Trophoblast cell (in vitro differentiated cells and primary cell): ENCODE data around the gene ZNF300.
"Not testable (repeated sequence)": the region's sequence is repeated elsewhere in the genome, so short reads cannot be mapped to it uniquely, and the experiment has no call there.

ENCODE experiments used
- DNase-seq, 2 donors: peaks; one replicate each; pipeline ENCODE4 v3.0.0-alpha.2; 2016
- H2AFZ ChIP-seq: 2 replicates; pipeline ENCODE4 v1.6.1; 2013; ENCODE audit warnings: low read length, moderate library complexity, mild to moderate bottlenecking; ENCODE audit not compliant: insufficient read depth, poor library complexity
- H2AK5ac ChIP-seq: 2 replicates; pipeline ENCODE4 v1.6.1; 2013; ENCODE audit warnings: mild to moderate bottlenecking, low read length
- H2BK120ac ChIP-seq: 2 replicates; pipeline ENCODE4 v1.6.1; 2013; ENCODE audit warnings: low read length, mild to moderate bottlenecking, moderate library complexity; ENCODE audit not compliant: insufficient read depth, poor library complexity
- H2BK12ac ChIP-seq: 2 replicates; pipeline ENCODE4 v1.6.1; 2013; ENCODE audit warnings: mild to moderate bottlenecking, low read length, moderate library complexity
- H2BK5ac ChIP-seq: 2 replicates; pipeline ENCODE4 v1.6.1; 2013; ENCODE audit warnings: low read length, low read depth, moderate library complexity, mild to moderate bottlenecking; ENCODE audit not compliant: poor library complexity
- H3K14ac ChIP-seq: 2 replicates; pipeline ENCODE4 v1.6.1; 2013; ENCODE audit warnings: mild to moderate bottlenecking, low read length
- H3K18ac ChIP-seq: 2 replicates; pipeline ENCODE4 v1.6.1; 2013; ENCODE audit warnings: mild to moderate bottlenecking, low read length
- H3K23ac ChIP-seq: 2 replicates; pipeline ENCODE4 v1.6.1; 2013; ENCODE audit warnings: low read length
- H3K27ac ChIP-seq: 2 replicates; pipeline ENCODE4 v1.5.1; 2013; ENCODE audit warnings: low read depth, mild to moderate bottlenecking, inconsistent platforms, low read length, moderate library complexity
- H3K27me3 ChIP-seq: 2 replicates; pipeline ENCODE4 v1.6.1; 2013; ENCODE audit warnings: inconsistent platforms, mild to moderate bottlenecking, low read length, moderate library complexity; ENCODE audit not compliant: insufficient read depth
- H3K36me3 ChIP-seq, 2 experiments: 1 replicate in 1 of 2; 2 replicates in 1 of 2; pipeline ENCODE4 v1.6.1; 2013; ENCODE audit warnings: low read length in 2 of 2, mild to moderate bottlenecking in 2 of 2, moderate library complexity in 1 of 2; ENCODE audit not compliant: insufficient read depth in 2 of 2, control insufficient read depth in 1 of 2
- H3K4ac ChIP-seq: 2 replicates; pipeline ENCODE4 v1.6.1; 2013; ENCODE audit warnings: low read depth, mild to moderate bottlenecking, low read length, moderate library complexity
- H3K4me1 ChIP-seq, 2 experiments: 1 replicate in 1 of 2; 2 replicates in 1 of 2; pipeline ENCODE4 v1.6.1; 2013; ENCODE audit warnings: low read length in 2 of 2, mild to moderate bottlenecking in 2 of 2, moderate library complexity in 1 of 2; ENCODE audit not compliant: insufficient read depth in 2 of 2, control insufficient read depth in 1 of 2
- H3K4me2 ChIP-seq: 2 replicates; pipeline ENCODE4 v1.6.1; 2013; ENCODE audit warnings: inconsistent platforms, mild to moderate bottlenecking, low read length, moderate library complexity
- H3K4me3 ChIP-seq: 2 replicates; pipeline ENCODE4 v1.5.1; 2013; ENCODE audit warnings: mild to moderate bottlenecking, low read depth, low read length, inconsistent platforms
- H3K79me1 ChIP-seq: one replicate; pipeline ENCODE4 v1.6.1; 2013; ENCODE audit warnings: low read length
- H3K79me2 ChIP-seq: 2 replicates; pipeline ENCODE4 v1.6.1; 2013; ENCODE audit warnings: low read length, mild to moderate bottlenecking; ENCODE audit not compliant: control insufficient read depth, insufficient read depth, poor library complexity
- H3K9ac ChIP-seq: 2 replicates; pipeline ENCODE4 v1.6.1; 2013; ENCODE audit warnings: mild to moderate bottlenecking, low read length
- H3K9me3 ChIP-seq: 2 replicates; pipeline ENCODE4 v1.6.1; 2013; ENCODE audit warnings: low read depth, mild to moderate bottlenecking, control low read depth, inconsistent platforms, low read length; ENCODE audit not compliant: insufficient read depth
- H4K12ac ChIP-seq: 2 replicates; pipeline ENCODE4 v1.6.1; 2013; ENCODE audit warnings: low read depth, mild to moderate bottlenecking, low read length, moderate library complexity
- H4K8ac ChIP-seq: 2 replicates; pipeline ENCODE4 v1.6.1; 2013; ENCODE audit warnings: low read depth, mild to moderate bottlenecking, low read length, moderate library complexity
- H4K91ac ChIP-seq: one replicate; pipeline ENCODE4 v1.6.1; 2013; ENCODE audit warnings: low read depth, mild to moderate bottlenecking, low read length, moderate library complexity
- WGBS: extraction: QIAGEN DNeasy Blood & Tissue Kit; methylation state at CpG from one replicate; pipeline ENCODE4 v1.1.7; 2013; ENCODE audit warnings: missing lambda C conversion rate; ENCODE audit not compliant: insufficient read length, insufficient coverage; ENCODE audit errors: extremely low coverage; 5-methylcytosine and 5-hydroxymethylcytosine counted together

Gene ZNF300

GRCh38 chr5:150846308-150846653 is 58.5 kb downstream of the ZNF300 start, which contains the start of gene IRGM:
Gene IRGM (plus strand): TSS chr5:150846521. CDS start chr5:150848124, 1,603 bp downstream.
- H3K4me3 ChIP-seq, H3K27ac ChIP-seq, H3K18ac ChIP-seq, H3K23ac ChIP-seq, H3K14ac ChIP-seq, H3K9ac ChIP-seq, H4K8ac ChIP-seq, H3K79me2 ChIP-seq, H4K12ac ChIP-seq, H3K36me3 ChIP-seq, H3K9me3 ChIP-seq, H2AFZ ChIP-seq, H2BK120ac ChIP-seq, H2BK12ac ChIP-seq, DNase-seq, H3K79me1 ChIP-seq, H3K4ac ChIP-seq, H2AK5ac ChIP-seq, H3K4me1 ChIP-seq, H2BK5ac ChIP-seq, H3K4me2 ChIP-seq, H4K91ac ChIP-seq, H3K27me3 ChIP-seq: not testable (repeated sequence)
- no CpG with 5 or more reads among the region's 3 CpGs for WGBS

DNA sequence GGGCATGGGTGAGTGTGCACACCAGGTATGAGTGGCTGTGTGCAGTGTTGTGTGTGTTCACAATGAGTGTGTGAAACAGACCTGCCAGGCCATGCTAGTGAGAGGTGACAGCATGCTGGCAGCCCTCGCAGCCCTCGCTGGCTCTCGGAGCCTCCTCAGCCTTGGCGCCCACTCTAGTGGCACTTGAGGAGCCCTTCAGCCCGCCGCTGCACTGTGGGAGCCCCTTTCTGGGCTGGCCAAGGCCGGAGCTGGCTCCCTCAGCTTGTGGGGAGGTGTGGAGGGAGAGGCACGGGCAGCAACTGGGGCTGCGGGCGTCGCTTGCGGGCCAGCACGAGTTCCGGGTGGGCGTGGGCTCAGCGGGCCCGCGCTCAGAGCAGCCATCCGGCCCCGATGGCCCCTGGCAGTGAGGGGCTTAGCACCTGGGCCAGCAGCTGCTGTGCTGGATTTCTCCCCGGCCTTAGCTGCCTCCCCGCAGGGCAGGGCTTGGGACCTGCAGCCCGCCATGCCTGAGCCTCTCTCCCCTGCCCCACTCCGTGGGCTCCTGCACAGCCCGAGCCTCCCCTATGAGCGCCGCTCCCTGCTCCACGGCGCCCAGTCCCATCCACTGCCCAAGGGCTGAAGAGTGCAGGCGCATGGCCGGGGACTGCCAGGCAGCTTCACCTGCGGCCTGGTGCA is 59.5 kb downstream of the ZNF300 start:
- H3K4ac ChIP-seq, H3K27me3 ChIP-seq, H3K9me3 ChIP-seq, H3K9ac ChIP-seq, H3K23ac ChIP-seq, H4K91ac ChIP-seq, H2BK5ac ChIP-seq, H2AFZ ChIP-seq, H3K18ac ChIP-seq, H2BK120ac ChIP-seq, DNase-seq, H3K4me2 ChIP-seq, H3K27ac ChIP-seq, H2BK12ac ChIP-seq, H2AK5ac ChIP-seq, H3K4me1 ChIP-seq, H3K4me3 ChIP-seq, H3K79me1 ChIP-seq, H4K8ac ChIP-seq, H3K36me3 ChIP-seq, H3K14ac ChIP-seq, H4K12ac ChIP-seq, H3K79me2 ChIP-seq: not testable (repeated sequence)
- no CpG with 5 or more reads among the region's 32 CpGs for WGBS
